ENCODE data around the gene RFC1.

DNA sequence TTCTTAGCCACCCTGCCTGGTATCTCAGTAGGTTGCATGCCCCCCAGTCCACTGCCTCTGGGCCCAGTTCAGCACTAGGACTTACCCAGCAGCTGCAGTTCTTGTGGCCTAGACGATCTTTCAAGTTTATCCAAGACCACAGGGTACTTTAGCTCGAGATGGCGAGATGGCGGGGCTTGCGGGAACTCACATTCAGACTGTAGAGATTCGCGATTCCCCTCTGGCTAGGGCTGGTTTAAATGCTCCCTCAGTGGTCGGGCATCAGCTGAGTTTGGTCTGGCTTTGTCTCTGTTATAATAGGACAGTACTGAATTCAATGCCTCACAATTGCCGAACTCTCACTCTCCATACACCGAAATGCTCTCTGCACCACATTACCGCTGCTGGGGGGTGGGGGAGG, 18.4 kb upstream of the RFC1 start:
- TF ChIP-seq, protein P1, sequence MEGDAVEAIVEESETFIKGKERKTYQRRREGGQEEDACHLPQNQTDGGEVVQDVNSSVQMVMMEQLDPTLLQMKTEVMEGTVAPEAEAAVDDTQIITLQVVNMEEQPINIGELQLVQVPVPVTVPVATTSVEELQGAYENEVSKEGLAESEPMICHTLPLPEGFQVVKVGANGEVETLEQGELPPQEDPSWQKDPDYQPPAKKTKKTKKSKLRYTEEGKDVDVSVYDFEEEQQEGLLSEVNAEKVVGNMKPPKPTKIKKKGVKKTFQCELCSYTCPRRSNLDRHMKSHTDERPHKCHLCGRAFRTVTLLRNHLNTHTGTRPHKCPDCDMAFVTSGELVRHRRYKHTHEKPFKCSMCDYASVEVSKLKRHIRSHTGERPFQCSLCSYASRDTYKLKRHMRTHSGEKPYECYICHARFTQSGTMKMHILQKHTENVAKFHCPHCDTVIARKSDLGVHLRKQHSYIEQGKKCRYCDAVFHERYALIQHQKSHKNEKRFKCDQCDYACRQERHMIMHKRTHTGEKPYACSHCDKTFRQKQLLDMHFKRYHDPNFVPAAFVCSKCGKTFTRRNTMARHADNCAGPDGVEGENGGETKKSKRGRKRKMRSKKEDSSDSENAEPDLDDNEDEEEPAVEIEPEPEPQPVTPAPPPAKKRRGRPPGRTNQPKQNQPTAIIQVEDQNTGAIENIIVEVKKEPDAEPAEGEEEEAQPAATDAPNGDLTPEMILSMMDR (IDR thresholded peaks at IDR 0.05): no peak
- no peak for TF ChIP-seq POLR2A (IDR thresholded peaks at IDR 0.05)
